Psoas muscle (tissue), 8 donors: ENCODE measurements around the gene ASTN2. TPM values are rescaled to one million over a fixed set of nuclear protein-coding genes. Genes with fewer than 3 reads are reported as not detected.
A peak's percentile ranks its signal among the peaks of the same experiment; 100 is the strongest.

Experiments
- ATAC-seq, 4 donors: fragments of 200-7000 bp; cut with Tn5 transposase; one replicate each; pipeline ENCODE4 v1.9.1; 2020; ENCODE audit warnings: moderate library complexity in 3 of 4, mild to moderate bottlenecking in 2 of 4
- DNase-seq, 2 donors: peaks; one replicate each; pipeline ENCODE4 v3.0.0-alpha.2; 2020
- H3K27ac ChIP-seq: fragments of 200-600 bp; one replicate; pipeline ENCODE4 v1.8.0; 2022
- H3K27me3 ChIP-seq, 3 donors: fragments of 200-600 bp in 1 of 3; one replicate each; pipeline versions ENCODE4 v1.6.1 to v1.8.0; 2013 to 2022; ENCODE audit warnings: low read length in 2 of 3, mild to moderate bottlenecking in 2 of 3, moderate library complexity in 1 of 3; ENCODE audit not compliant: insufficient read depth in 3 of 3
- H3K36me3 ChIP-seq, 2 donors: fragments of 200-600 bp in 1 of 2; one replicate each; pipeline versions ENCODE4 v1.6.1 to v1.8.0; 2013 to 2022; ENCODE audit warnings: low read depth in 1 of 2, mild to moderate bottlenecking in 1 of 2, moderate library complexity in 1 of 2; ENCODE audit not compliant: insufficient read depth in 1 of 2
- H3K4me1 ChIP-seq: fragments of 200-600 bp; one replicate; pipeline ENCODE4 v1.8.0; 2022
- H3K4me3 ChIP-seq: fragments of 200-600 bp; one replicate; pipeline ENCODE4 v1.8.0; 2022; ENCODE audit warnings: mild to moderate bottlenecking
- H3K9me3 ChIP-seq: fragments of 200-600 bp; one replicate; pipeline ENCODE4 v1.8.0; 2022
- WGBS, 3 donors: extraction: QIAGEN DNeasy Blood & Tissue Kit; methylation state at CpG; one replicate each; pipeline versions ENCODE4 v1.1.6 to v1.1.7; 2013; 5-methylcytosine and 5-hydroxymethylcytosine counted together
- intact Hi-C, 2 donors: fragments of 100-400 bp; cut with DNase I; formaldehyde crosslinking; loops; one replicate each; pipeline versions ENCODE4 v1.11.0 to v1.14.2; 2022
- polyA plus RNA-seq, 3 donors: library from polyadenylated mRNA; stranded (reverse); fragments of 200-250 nt; gene quantifications; one replicate each; pipeline ENCODE4 v1.2.3, GENCODE V29; 2013
- total RNA-seq, 4 donors: library from RNA; stranded (reverse); fragmentation: NEBNext Ultra II Directional in 2 of 4; extraction: Animal tissue kit (Norgen Biotek cat#: 25700) in 2 of 4; gene quantifications; one replicate each; pipeline versions ENCODE4 v1.2.1 to v1.2.4, GENCODE V29; 2021 to 2023
- TF ChIP-seq, protein P1 (sequence below): fragments of 200-600 bp; IDR thresholded peaks from one replicate; pipeline ENCODE4 v1.8.0; 2022; ENCODE audit warnings: antibody characterized with exemption
- donor health status: healthy with polysubstance abuse.
- donor health status: DM: no; HTN: no; CAD: no; lungs with moderate emphysema.
- donor health status: Bipolar disorder and iron deficiency.
- donor health status: healthy.
- donor health status: DM: yes; HTN: yes; CAD: no.
- donor health status: DM: no; HTN: no; CAD: no.
- donor health status: DM: no; HTN: no; CAD: no.
- donor health status: DM: yes; HTN: yes; CAD: no.

The ASTN2 gene
- total and polyA plus RNA-seq, 7 donors, result 2.0 to 10.3 (median 3.3) TPM

DNA sequence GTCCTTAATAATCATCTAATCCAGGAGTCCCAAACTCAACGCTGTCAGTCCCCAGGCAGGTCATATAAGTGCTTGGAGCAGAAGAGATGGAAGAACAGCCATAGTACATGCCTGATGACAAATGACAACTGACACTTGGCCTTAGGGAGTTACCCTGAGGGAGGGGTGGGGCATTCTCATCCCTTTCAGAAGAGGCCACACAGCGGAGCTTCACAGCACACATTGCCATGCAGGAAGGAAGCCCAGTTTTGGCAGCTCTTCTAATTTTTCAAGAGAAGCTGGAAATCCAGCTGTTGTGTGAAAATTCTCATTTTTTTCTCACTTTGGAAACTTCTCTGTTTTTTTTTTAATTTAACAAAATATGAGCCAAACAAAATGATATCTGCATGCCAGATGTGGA, 89.0 kb downstream of the ASTN2 start:
- H3K4me3 ChIP-seq, result no peak overlapping the region
- TF ChIP-seq, protein P1, sequence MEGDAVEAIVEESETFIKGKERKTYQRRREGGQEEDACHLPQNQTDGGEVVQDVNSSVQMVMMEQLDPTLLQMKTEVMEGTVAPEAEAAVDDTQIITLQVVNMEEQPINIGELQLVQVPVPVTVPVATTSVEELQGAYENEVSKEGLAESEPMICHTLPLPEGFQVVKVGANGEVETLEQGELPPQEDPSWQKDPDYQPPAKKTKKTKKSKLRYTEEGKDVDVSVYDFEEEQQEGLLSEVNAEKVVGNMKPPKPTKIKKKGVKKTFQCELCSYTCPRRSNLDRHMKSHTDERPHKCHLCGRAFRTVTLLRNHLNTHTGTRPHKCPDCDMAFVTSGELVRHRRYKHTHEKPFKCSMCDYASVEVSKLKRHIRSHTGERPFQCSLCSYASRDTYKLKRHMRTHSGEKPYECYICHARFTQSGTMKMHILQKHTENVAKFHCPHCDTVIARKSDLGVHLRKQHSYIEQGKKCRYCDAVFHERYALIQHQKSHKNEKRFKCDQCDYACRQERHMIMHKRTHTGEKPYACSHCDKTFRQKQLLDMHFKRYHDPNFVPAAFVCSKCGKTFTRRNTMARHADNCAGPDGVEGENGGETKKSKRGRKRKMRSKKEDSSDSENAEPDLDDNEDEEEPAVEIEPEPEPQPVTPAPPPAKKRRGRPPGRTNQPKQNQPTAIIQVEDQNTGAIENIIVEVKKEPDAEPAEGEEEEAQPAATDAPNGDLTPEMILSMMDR, result no peak
- no peaks in the 10 kb centered on the region for H3K4me1 ChIP-seq
- no peak overlapping the region for H3K27ac ChIP-seq
- intact Hi-C loops, result no loop called here
- ATAC-seq (peak in 1 of 4 donors; percentile 40), DNase-seq (no peak)
- H3K27me3 ChIP-seq, result no peaks in the 10 kb centered on the region
- no peaks in the 10 kb centered on the region for H3K9me3 ChIP-seq
- 5 to 27% (median 7%) methylated on average over 2 of the region's 2 CpGs for WGBS, 3 donors
- no peaks in the 10 kb centered on the region for H3K36me3 ChIP-seq

DNA sequence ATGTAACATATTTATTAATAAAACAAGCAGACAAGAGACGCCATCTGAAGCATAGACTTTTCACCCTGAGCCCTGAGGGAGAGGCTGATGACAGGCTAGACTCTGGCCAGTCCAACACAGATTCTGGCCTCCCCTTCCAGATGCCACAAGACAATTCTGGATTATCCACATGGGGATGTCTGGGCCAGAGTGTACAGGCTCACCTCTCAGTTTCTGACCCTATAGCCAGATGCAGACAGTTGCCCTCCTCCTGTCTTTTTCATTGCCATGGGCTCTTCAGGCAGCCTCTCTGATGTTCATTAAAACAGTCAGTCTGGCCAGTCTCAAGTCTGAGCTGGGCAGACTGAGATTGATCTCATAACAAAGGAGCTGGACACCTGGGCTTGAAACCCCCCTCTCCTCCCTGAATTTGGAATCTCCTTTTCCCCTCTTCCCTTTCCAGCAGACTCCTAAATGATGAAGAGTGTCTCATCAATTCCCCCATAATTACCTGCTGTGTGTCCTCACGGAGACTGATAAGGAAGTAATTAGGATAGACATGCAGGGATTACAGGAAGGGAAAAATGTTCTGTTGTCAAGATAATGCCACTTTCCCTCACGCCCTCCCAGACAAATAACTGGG, 89.6 kb downstream of the ASTN2 start:
- Histone ChIP-seq H3K27me3 (no peaks in the 10 kb centered on the region), H3K9me3 (no peaks in the 10 kb centered on the region), H3K36me3 (no peaks in the 10 kb centered on the region), H3K27ac (no peak overlapping the region), H3K4me1 (no peaks in the 10 kb centered on the region), H3K4me3 (no peak overlapping the region)
- ATAC-seq, result no peak
- intact Hi-C loops, result no loop called here
- 41 to 58% (median 53%) methylated on average over 3 of the region's 3 CpGs for WGBS, 3 donors
- TF ChIP-seq, protein P1, result no peak
- DNase-seq, result no peak

DNA sequence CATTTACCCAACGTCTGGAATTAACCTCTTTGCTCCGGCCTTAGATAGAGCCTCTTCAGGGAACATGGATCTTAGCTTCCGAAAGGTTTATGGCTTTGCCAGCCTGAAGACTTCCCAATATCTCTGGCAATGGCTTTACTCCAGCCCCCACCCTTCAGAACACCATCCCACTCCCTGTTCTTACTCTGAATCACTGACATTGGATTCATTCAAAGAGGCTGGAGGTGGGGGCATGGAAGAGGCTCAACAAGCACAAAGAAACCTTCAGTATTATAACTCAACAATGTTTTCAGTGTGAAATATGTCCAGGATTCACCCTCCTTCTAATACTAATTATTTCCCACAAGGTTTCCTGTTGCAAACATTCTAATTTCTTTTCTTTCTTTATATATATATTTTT, 91.5 kb downstream of the ASTN2 start:
- WGBS, 3 donors, result 29 to 33% (median 32%) methylated on average over 3 of the region's 3 CpGs
- DNase-seq, result no peak

DNA sequence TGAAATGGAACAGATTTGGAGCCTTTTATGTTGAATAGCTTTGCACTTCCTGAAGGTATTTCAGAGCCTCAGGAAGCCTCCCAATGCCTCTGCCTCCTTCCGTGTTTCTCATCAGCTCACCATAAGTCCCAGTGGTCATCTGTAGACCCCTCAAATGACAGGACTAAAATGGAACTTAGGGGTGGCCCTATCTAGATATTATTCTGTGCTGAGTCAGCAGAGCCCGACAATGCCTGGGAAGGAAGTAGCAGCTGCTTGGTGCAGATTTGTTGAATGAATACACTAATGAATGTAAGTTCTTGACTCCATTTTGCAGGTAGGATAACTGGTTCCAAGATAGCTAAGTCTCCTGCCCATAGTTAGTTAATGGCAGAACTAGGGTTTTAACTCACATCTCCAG, 97.7 kb downstream of the ASTN2 start:
- ATAC-seq (no peak), DNase-seq (no peak)
- H3K27ac ChIP-seq, result no peak overlapping the region
- no peaks in the 10 kb centered on the region for H3K36me3 ChIP-seq
- no peaks in the 10 kb centered on the region for H3K27me3 ChIP-seq
- H3K9me3 ChIP-seq, result no peaks in the 10 kb centered on the region
- peaks cover 3% of the 10 kb centered on the region for H3K4me1 ChIP-seq
- H3K4me3 ChIP-seq, result no peak overlapping the region
- intact Hi-C loops, result no loop called here
- TF ChIP-seq, protein P1, result no peak
- WGBS, 3 donors, result 66 to 68% (median 66%) methylated on average over 2 of the region's 2 CpGs

More for the DNA sequence above, 91.5 kb downstream of the ASTN2 start:
- Histone ChIP-seq H3K4me3 (no peak overlapping the region), H3K9me3 (no peaks in the 10 kb centered on the region), H3K27ac (no peak overlapping the region), H3K27me3 (no peaks in the 10 kb centered on the region), H3K4me1 (no peaks in the 10 kb centered on the region), H3K36me3 (no peaks in the 10 kb centered on the region)
- intact Hi-C loops, result no loop called here
- no peak for ATAC-seq
- TF ChIP-seq, protein P1, result no peak

DNA sequence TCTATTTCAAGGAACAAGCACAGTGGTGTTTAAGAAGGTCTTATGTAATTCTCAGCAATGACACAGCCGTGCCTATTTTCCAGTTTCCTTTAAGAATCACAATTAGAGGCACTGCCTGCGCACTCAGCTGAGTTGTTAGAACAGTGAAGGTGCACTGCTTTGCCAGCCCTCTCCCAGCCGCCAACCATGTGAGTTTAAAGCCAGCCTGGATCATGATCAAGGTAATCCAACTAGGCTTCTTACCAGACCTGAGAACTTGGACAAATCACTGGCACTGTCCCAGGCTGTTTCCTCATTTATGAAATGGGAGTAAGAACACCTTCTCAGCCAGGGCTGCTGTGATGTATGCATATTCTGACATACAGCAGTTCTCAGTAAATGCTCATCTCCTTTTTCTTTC, 99.6 kb downstream of the ASTN2 start:
- 32 to 53% (median 33%) methylated on average over 3 of the region's 3 CpGs for WGBS, 3 donors
- DNase-seq (peak; percentile 18 to 60), ATAC-seq (peak; percentile 66 to 95 (median 76))
- H3K36me3 ChIP-seq, result no peaks in the 10 kb centered on the region
- no peak overlapping the region for H3K4me3 ChIP-seq
- intact Hi-C loops, result no loop called here
- H3K9me3 ChIP-seq, result no peaks in the 10 kb centered on the region
- TF ChIP-seq, protein P1, result no peak
- H3K27ac ChIP-seq, result no peak overlapping the region
- peaks cover 3% of the 10 kb centered on the region for H3K4me1 ChIP-seq
- no peaks in the 10 kb centered on the region for H3K27me3 ChIP-seq
